Body of pancreas (tissue), 4 donors: ENCODE measurements around the gene GIGYF2. TPM values are rescaled to one million over a fixed set of nuclear protein-coding genes. Genes with fewer than 3 reads are reported as not detected.

ENCODE experiments used
- ATAC-seq: fragments of 150-250 bp; one replicate; pipeline ENCODE4 v1.9.1; 2016
- DNase-seq, 4 donors: peaks; one replicate each; pipeline ENCODE4 v3.0.0-alpha.2; 2019
- H3K27ac ChIP-seq, 4 donors: fragments of 200-600 bp; sonication (generic); 1 replicate in 3 of 4; 2 replicates in 1 of 4; pipeline versions ENCODE4 v1.5.1 to v1.6.1; 2016 to 2019; ENCODE audit warnings: mild to moderate bottlenecking in 1 of 4, mixed read lengths in 1 of 4, moderate library complexity in 1 of 4
- H3K27me3 ChIP-seq, 2 donors: fragments of 200-600 bp; sonication (generic); one replicate each; pipeline ENCODE4 v1.6.0; 2016; ENCODE audit warnings: mild to moderate bottlenecking in 1 of 2
- H3K36me3 ChIP-seq, 2 donors: fragments of 200-600 bp; sonication (generic); replicated peaks in 1 of 2; 2 replicates each; pipeline ENCODE4 v1.5.1; 2016; ENCODE audit warnings: low read depth in 2 of 2; ENCODE audit not compliant: insufficient read depth in 1 of 2
- H3K4me1 ChIP-seq: fragments of 200-600 bp; sonication (generic); one replicate; pipeline ENCODE4 v1.6.0; 2016
- H3K4me3 ChIP-seq, 2 donors: fragments of 200-600 bp; sonication (generic); 1 replicate in 1 of 2; 2 replicates in 1 of 2; pipeline ENCODE4 v1.5.1; 2016 to 2019
- H3K9me3 ChIP-seq, 3 donors: fragments of 200-600 bp; sonication (generic); 1 replicate in 2 of 3; 2 replicates in 1 of 3; pipeline ENCODE4 v1.5.1; 2016
- CTCF ChIP-seq, 7 experiments: fragments of 450-650 bp in 4 of 7; fragments of 200-600 bp in 3 of 7; sonication (generic) in 3 of 7; IDR thresholded peaks; one replicate each; pipeline ENCODE4 v1.5.1; 2016 to 2019; ENCODE audit warnings: antibody characterized with exemption in 7 of 7
- POLR2A ChIP-seq, 3 donors: fragments of 450-650 bp; IDR thresholded peaks; one replicate each; pipeline ENCODE4 v1.6.1; 2016; ENCODE audit warnings: antibody characterized with exemption in 3 of 3, mild to moderate bottlenecking in 2 of 3
- WGBS, 2 donors: methylation state at CpG; one replicate each; pipeline ENCODE4 v1.1.5; 2017; 5-methylcytosine and 5-hydroxymethylcytosine counted together
- intact Hi-C: fragments of 100-400 bp; cut with DNase I; formaldehyde crosslinking; loops from one replicate; pipeline ENCODE4 v1.15.1; 2023
- total RNA-seq, 2 donors: library from RNA; depleted of rRNA; stranded (reverse); fragments of >200 nt; gene quantifications; one replicate each; pipeline ENCODE4 v1.1.0, GENCODE V29; 2016

GIGYF2 gene
- total RNA-seq, 2 donors from 2014 or later, result 66.2 to 107 TPM

GRCh38 chr2:232888839-232889529 lies 191.9 kb downstream of the GIGYF2 start:
- 81 to 83% methylated on average over 14 of the region's 14 CpGs for WGBS, 2 donors
- DNase-seq (no peak), ATAC-seq (no peak)
- peaks cover 18% of the 10 kb centered on the region for H3K4me1 ChIP-seq
- H3K27me3 ChIP-seq, result no peaks in the 10 kb centered on the region
- no peak for TF ChIP-seq POLR2A (IDR thresholded peaks at IDR 0.05)
- no peak for TF ChIP-seq CTCF (IDR thresholded peaks at IDR 0.05)
- no peaks in the 10 kb centered on the region for H3K36me3 ChIP-seq
- intact Hi-C loops, result loop anchor here (10.0 kb wide), 1 partner anchor 146 kb away; the partner anchor contains the start of gene NEU2
- H3K27ac ChIP-seq, result no peak overlapping the region
- H3K9me3 ChIP-seq, result no peaks in the 10 kb centered on the region
- H3K4me3 ChIP-seq, result no peak overlapping the region

- TF ChIP-seq CTCF (IDR thresholded peaks at IDR 0.05), result no peak
- no peak for TF ChIP-seq POLR2A (IDR thresholded peaks at IDR 0.05)
- Histone ChIP-seq H3K4me1 (peaks cover 19% of the 10 kb centered on the region), H3K9me3 (no peaks in the 10 kb centered on the region), H3K27me3 (no peaks in the 10 kb centered on the region), H3K4me3 (no peak overlapping the region), H3K27ac (no peak overlapping the region), H3K36me3 (no peaks in the 10 kb centered on the region)
- WGBS, 2 donors, result 87 to 92% methylated on average over 5 of the region's 5 CpGs
- no peak for DNase-seq
- intact Hi-C loops, result loop anchor here (10.0 kb wide), 1 partner anchor 145 kb away; the partner anchor contains the start of gene NEU2
- ATAC-seq, result no peak
These were observed 192.8 kb downstream of the GIGYF2 start for GRCh38 chr2:232889876-232890401.

GRCh38 chr2:232890536-232890895 lies 193.4 kb downstream of the GIGYF2 start:
- intact Hi-C loops, result no loop called here
- no peak overlapping the region for H3K4me3 ChIP-seq

GRCh38 chr2:232890896-232891601 lies 193.9 kb downstream of the GIGYF2 start:
- TF ChIP-seq POLR2A (IDR thresholded peaks at IDR 0.05), result peak in 1 of 3 donors; percentile 11
- no peak for TF ChIP-seq CTCF (IDR thresholded peaks at IDR 0.05)
- WGBS, 2 donors, result 16 to 28% methylated on average over 16 to 23 of the region's 23 CpGs
- peak; percentile 70 to 85 (median 82) for DNase-seq
- Histone ChIP-seq H3K36me3 (no peaks in the 10 kb centered on the region), H3K4me1 (peaks cover 30% of the 10 kb centered on the region), H3K9me3 (no peaks in the 10 kb centered on the region), H3K27me3 (no peaks in the 10 kb centered on the region), H3K4me3 (no peak overlapping the region), H3K27ac (peak overlapping the region in 2 of 4 donors; percentile 13 to 41)
- peak; percentile 79 for ATAC-seq
- intact Hi-C loops, result no loop called here

More at GRCh38 chr2:232890536-232890895, 193.4 kb downstream of the GIGYF2 start:
- Histone ChIP-seq H3K27ac (no peak overlapping the region), H3K36me3 (no peaks in the 10 kb centered on the region), H3K27me3 (no peaks in the 10 kb centered on the region), H3K4me1 (peaks cover 25% of the 10 kb centered on the region), H3K9me3 (no peaks in the 10 kb centered on the region)
- 86 to 90% methylated on average over 11 of the region's 11 CpGs for WGBS, 2 donors
- DNase-seq (no peak), ATAC-seq (no peak)
- TF ChIP-seq POLR2A (IDR thresholded peaks at IDR 0.05) (no peak), CTCF (IDR thresholded peaks at IDR 0.05) (no peak)
